ENCODE results near the gene HSPE1. TPM values are rescaled to one million over a fixed set of nuclear protein-coding genes. Genes with fewer than 3 reads are reported as not detected.

The HSPE1 gene
- total RNA-seq, 3 donors from 2014 or later = 79.0 to 106 (median 84.8) TPM

DNA sequence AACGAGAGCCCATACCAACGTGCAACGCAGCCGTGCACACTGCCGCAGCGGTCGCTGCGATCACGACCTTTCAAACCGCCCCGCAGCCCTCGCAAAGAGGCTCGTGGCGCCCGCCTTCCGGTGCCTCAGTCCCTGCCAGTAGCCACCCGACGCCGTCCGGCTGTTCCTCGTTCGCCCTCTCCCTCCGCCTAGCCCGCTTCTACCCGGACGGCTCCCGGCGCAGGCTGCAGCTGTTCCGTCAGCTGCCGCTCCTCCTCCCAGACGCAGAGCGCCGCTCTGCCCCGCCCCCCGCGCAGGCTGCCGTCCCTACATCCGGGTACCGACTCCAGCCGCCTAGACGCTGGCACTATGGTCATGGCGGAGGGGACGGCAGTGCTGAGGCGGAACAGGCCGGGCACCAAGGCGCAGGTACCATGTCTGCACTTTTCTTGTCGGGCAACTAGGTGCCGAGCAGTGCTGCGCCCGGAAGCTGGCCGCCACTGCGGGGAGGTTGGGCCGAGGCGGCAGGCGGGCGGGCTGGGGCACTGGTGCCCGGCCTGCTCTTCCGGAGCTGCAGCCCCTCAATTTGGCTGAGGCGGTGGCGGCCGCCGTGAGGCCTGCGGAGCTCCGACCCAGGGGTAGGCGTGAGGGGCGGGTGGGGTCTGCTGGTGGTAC is 15.7 kb downstream of the HSPE1 start, which contains the start of gene MOB4:
Gene MOB4, plus strand, starts transcription at position 328 of the 654 bp plus-strand sequence. Its CDS starts 21 bp downstream, at position 349.
- Histone ChIP-seq H3K4me1 (ENCODE audit: low read depth) (peaks cover 14% of the 10 kb centered on the region), H3K36me3 (ENCODE audit: low read depth) (no peaks in the 10 kb centered on the region), H3K9me3 (no peaks in the 10 kb centered on the region), H3K4me3 (peak within 1 kb of the TSS; percentile 76)
- TF ChIP-seq, protein P1, sequence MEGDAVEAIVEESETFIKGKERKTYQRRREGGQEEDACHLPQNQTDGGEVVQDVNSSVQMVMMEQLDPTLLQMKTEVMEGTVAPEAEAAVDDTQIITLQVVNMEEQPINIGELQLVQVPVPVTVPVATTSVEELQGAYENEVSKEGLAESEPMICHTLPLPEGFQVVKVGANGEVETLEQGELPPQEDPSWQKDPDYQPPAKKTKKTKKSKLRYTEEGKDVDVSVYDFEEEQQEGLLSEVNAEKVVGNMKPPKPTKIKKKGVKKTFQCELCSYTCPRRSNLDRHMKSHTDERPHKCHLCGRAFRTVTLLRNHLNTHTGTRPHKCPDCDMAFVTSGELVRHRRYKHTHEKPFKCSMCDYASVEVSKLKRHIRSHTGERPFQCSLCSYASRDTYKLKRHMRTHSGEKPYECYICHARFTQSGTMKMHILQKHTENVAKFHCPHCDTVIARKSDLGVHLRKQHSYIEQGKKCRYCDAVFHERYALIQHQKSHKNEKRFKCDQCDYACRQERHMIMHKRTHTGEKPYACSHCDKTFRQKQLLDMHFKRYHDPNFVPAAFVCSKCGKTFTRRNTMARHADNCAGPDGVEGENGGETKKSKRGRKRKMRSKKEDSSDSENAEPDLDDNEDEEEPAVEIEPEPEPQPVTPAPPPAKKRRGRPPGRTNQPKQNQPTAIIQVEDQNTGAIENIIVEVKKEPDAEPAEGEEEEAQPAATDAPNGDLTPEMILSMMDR (IDR thresholded peaks at IDR 0.05) = no peak
- DNase-seq = peak; percentile 97 to 98 (median 98)
- peak; percentile 99 for ATAC-seq
- intact Hi-C loops (cut with DNase I, micrococcal nuclease) = no loop called here

DNA sequence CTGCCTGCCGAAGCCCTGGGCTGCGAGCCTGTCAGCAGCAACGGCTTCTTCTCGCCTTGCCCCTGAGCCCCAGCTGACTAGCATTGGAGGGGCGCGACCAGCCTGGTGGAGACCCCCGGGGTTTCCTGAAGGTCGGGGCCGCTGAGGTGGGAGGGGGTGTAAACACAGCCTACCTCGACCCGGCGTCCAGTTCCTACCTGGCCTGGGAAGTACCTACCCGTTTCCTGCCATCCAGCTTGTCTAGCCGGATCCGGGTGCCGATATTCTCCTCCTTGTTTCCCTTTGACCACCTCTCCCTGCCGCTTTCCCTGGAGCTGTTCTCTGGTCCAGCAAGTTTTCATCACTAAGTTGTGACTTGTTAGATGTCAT is 16.2 kb downstream of the HSPE1 start:
- peaks cover 14% of the 10 kb centered on the region for H3K4me1 ChIP-seq (ENCODE audit: low read depth)
- no peaks in the 10 kb centered on the region for H3K9me3 ChIP-seq
- DNase-seq (peak in 1 of 3 donors; percentile 50), ATAC-seq (peak; percentile 58)
- intact Hi-C loops (cut with DNase I, micrococcal nuclease) = no loop called here
- H3K36me3 ChIP-seq (ENCODE audit: low read depth) = no peaks in the 10 kb centered on the region
- peak overlapping the region; percentile 76 for H3K4me3 ChIP-seq
- TF ChIP-seq, protein P1 (IDR thresholded peaks at IDR 0.05) = no peak

DNA sequence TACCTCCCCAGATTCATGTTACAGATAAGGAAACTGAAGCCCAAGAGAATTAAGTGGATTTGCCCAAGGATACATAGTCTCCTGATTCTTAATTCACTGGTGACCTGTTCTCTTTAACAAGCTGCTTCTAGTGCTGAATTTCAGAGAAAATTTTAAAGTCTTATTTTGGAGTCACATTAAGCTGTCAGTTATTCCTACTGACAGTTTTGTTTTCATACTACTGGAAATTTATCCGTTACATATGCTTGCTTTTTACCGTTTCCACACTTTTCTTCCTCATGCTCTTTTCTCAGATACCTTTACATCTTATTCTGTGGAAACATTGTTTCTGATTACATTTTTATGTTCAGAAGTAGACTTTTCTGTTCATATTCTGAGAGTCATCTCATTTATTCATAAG is 17.0 kb downstream of the HSPE1 start:
- no peak for DNase-seq
- no peaks in the 10 kb centered on the region for H3K36me3 ChIP-seq (ENCODE audit: low read depth)
- H3K4me1 ChIP-seq (ENCODE audit: low read depth) = peaks cover 14% of the 10 kb centered on the region
- no peak for ATAC-seq
- no peak overlapping the region for H3K4me3 ChIP-seq
- intact Hi-C loops (cut with DNase I, micrococcal nuclease) = no loop called here
- no peaks in the 10 kb centered on the region for H3K9me3 ChIP-seq
- TF ChIP-seq, protein P1 (IDR thresholded peaks at IDR 0.05) = no peak

DNA sequence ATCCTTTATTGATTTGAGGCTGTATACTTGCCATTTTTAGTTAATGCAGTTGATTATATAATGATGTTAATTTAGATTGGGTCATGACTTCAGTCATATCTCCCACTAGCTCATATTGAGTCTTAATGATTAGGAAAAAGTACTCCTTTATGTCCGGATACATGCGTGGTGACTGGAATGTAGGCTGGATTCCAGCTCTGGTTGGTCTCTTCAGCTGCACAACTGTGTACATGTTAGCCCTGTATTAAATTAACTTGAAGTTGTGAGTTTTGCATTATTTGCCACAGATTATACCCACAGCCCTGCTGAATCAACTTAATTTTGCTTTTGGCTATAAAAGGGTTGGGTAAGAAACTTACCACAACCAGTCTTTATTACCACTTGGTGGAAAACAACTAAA is 38.2 kb downstream of the HSPE1 start:
- no peak for DNase-seq
- no peak overlapping the region for H3K4me3 ChIP-seq
- ATAC-seq = no peak
- intact Hi-C loops (cut with DNase I, micrococcal nuclease) = no loop called here
- TF ChIP-seq, protein P1 (IDR thresholded peaks at IDR 0.05) = no peak
- no peaks in the 10 kb centered on the region for H3K4me1 ChIP-seq (ENCODE audit: low read depth)
- H3K9me3 ChIP-seq = no peaks in the 10 kb centered on the region
- H3K36me3 ChIP-seq (ENCODE audit: low read depth) = no peaks in the 10 kb centered on the region

DNA sequence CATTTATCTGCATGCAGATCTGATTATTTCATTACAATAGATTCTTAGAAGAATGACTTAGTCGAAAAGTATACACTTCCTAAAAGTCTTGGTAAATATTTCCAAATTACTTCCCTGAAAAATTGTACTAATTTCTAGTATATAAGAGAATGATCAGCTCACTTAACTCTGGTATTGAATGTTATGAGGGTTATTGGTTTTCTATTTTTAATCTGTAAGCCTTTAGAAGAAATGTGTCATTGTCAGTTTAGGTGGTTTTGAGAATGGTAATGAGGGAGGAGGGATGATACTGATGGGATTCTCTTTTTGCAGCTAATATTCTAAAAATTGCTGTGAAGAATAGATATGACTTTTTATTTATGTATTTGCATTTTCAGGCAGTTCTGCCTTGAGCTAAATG is 39.6 kb downstream of the HSPE1 start:
- no peaks in the 10 kb centered on the region for H3K9me3 ChIP-seq
- intact Hi-C loops (cut with DNase I, micrococcal nuclease) = no loop called here
- H3K4me3 ChIP-seq = no peak overlapping the region
- DNase-seq = no peak
- H3K4me1 ChIP-seq (ENCODE audit: low read depth) = no peaks in the 10 kb centered on the region
- ATAC-seq = no peak
- TF ChIP-seq, protein P1 (IDR thresholded peaks at IDR 0.05) = no peak
- no peaks in the 10 kb centered on the region for H3K36me3 ChIP-seq (ENCODE audit: low read depth)
